ENCODE data around the gene TCF3.

The TCF3 gene

GRCh38 chr19:1609680-1610474, 42.5 kb downstream of the TCF3 start:
- TF ChIP-seq ZNF274 (IDR thresholded peaks at IDR 0.05; ENCODE audit: low read depth, low read length) = no peak
- no peak overlapping the region for H3K4me3 ChIP-seq (ENCODE audit: low read length)

GRCh38 chr19:1609103-1609396, 43.4 kb downstream of the TCF3 start:
- TF ChIP-seq ZNF274 (IDR thresholded peaks at IDR 0.05; ENCODE audit: low read depth, low read length) = no peak
- H3K4me3 ChIP-seq (ENCODE audit: low read length) = no peak overlapping the region

- no peak for TF ChIP-seq ZNF274 (IDR thresholded peaks at IDR 0.05; ENCODE audit: low read depth, low read length)
- no peak overlapping the region for H3K4me3 ChIP-seq (ENCODE audit: low read length)
These were observed 43.9 kb downstream of the TCF3 start for GRCh38 chr19:1608359-1609102.

DNA sequence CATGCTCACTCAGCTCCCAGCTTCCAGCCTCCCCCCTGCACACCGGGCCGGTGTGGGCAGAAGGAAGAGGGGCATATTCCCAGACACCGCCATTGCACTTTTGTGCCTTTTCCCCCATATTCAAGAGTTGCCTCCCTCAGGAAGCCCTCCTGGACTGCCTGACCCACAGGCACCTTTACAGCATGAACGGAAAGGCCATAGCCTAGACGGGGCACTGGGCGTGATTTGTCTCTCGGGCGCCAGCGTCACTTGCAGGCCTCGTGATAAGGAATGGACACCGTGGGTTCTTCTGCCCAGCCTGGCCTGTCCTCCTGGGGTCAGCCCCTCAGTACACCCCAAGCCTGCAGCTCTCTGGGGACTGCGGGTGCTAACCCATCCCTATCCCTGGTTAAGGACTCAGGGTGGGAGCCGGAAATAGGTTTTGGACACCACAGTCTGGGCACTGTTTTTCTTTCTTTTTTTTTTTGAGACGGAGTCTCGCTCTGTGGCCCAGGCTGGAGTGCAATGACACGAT, 46.2 kb downstream of the TCF3 start:
- no peak for TF ChIP-seq ZNF274 (IDR thresholded peaks at IDR 0.05; ENCODE audit: low read depth, low read length)
- H3K4me3 ChIP-seq (ENCODE audit: low read length) = peak overlapping the region; percentile 56; the same call in 1 of the 2 replicates

DNA sequence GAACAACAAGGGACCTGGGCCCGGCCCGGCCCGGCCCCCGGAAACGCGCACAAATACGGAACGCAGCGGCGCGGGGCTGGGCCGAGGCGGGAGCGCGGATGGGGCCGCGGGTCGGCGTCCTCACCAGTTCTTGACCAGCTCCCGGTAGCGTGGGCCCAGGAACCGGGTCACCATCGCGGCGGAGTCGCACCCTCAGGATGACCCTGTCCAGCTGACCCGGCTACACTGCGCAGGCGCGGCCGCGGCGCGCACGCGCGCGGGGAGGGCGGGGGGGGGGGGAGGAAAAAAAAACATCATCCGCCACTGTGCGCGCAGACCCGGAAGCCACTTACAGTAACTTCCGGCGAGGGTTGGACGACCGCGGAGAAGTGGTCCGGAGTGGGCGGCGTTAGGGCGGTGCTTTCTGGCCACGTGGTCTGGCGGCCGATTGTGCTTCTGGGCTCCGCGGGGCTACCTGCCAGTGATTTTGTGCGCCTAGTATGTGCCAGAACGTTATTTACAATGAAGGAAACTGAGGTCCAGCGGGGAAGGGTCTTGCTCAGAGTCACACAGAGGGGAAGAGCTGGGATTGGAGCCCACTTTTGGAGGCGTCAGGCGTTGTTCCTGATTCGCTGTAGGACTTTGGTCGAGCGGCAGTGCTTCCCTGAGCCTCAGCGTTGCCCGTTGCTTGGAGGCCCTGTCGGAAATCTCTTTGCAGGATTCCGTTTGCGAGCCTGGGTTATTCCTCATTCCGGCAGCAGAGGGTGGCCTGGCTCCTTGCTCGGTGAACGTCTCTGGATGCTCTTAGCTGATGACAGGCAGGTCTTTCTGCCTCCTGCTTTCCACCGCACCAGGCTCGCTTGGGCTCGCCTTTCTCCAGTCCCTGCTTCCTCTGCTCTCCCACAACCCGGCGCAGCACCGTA, 46.9 kb downstream of the TCF3 start, which contains the start of gene UQCR11:
TSS of gene UQCR11 (minus strand) at position 227 of the 902 bp plus-strand sequence. CDS start at position 174, 53 bp downstream.
- no peak for TF ChIP-seq ZNF274 (IDR thresholded peaks at IDR 0.05; ENCODE audit: low read depth, low read length)
- peak within 1 kb of the TSS; percentile 98 for H3K4me3 ChIP-seq (ENCODE audit: low read length)

GRCh38 chr19:1602091-1602707, 50.2 kb downstream of the TCF3 start:
- TF ChIP-seq ZNF274 (IDR thresholded peaks at IDR 0.05; ENCODE audit: low read depth, low read length) = no peak

GRCh38 chr19:1601613-1602064, 50.8 kb downstream of the TCF3 start:
- TF ChIP-seq ZNF274 (IDR thresholded peaks at IDR 0.05; ENCODE audit: low read depth, low read length) = no peak
- no peak overlapping the region for H3K4me3 ChIP-seq (ENCODE audit: low read length)

More at GRCh38 chr19:1602091-1602707, 50.2 kb downstream of the TCF3 start:
- no peak overlapping the region for H3K4me3 ChIP-seq (ENCODE audit: low read length)

DNA sequence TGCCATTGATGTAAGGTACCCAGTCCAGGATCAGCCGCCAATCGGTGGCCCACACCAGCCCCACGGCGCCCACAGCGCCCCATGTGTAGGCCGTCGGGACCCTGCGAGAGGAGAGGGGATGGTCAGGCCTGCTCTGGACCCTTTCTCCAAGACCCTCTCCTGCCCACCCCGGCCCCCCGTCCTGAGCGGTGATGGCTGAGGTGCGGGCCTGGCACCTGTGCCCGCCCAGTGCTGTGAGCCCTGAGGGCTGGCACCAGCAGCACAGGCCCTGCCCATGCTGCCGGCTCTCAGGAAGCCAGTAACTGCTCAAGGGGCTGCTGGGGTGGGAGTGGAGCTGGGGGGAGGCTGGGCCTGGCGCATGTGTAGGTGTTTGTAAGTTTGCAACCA, 53.0 kb downstream of the TCF3 start:
- no peak overlapping the region for H3K4me3 ChIP-seq (ENCODE audit: low read length)
- TF ChIP-seq ZNF274 (IDR thresholded peaks at IDR 0.05; ENCODE audit: low read depth, low read length) = no peak

GRCh38 chr19:1598777-1599459, 53.5 kb downstream of the TCF3 start:
- no peak overlapping the region for H3K4me3 ChIP-seq (ENCODE audit: low read length)
- no peak for TF ChIP-seq ZNF274 (IDR thresholded peaks at IDR 0.05; ENCODE audit: low read depth, low read length)

DNA sequence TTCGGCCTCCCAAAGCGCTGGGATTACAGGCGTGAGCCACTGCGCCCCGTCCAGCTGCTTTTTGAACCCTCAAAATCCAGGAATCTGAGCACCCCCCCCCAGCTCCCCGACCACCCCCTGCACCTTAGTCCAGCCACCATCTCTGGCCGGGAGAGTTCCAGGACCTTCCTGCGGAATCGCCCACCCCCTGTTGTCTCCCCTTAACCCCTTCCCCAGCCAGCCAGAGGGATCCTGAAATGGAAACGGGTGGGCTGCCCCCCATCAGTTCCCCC, 59.0 kb downstream of the TCF3 start:
- peak overlapping the region; percentile 62; the same call in 1 of the 2 replicates for H3K4me3 ChIP-seq (ENCODE audit: low read length)
- TF ChIP-seq ZNF274 (IDR thresholded peaks at IDR 0.05; ENCODE audit: low read depth, low read length) = no peak

DNA sequence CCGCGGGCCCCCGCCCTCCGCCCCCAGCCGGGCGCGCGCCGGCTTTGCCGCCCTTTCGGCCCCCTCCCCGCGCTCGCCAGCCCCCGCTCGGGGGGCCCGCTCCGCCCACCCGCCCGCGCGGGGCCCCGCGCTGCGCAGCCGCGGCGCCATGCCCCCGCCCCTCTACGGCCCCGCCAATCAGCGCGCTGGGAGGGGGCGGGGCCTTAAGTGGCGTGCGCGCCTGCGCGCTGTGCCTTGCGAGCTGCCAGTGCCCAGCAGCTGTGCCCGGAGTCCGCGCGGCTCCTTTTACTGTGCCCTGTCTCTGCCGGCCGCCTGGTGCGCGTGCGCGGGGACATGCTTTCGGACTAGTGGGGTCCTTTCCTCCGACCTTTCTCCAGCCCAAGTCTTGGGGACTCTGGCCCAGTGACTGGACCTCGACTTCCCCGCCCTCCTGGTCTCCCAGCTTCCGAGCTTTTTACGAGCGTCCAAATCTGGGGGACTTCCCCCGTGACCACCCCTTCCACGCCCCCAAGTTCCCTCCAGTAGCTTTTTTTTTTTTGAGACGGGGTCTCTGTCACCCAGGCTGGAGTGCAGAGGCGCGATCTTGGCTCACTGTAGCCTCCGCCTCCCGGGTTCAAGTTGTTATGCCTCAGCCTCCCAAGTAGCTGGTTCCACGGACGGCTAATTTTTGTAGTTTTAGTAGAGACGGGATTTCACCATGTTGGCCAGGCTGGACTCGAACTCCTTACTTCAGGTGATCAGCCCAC, 59.5 kb downstream of the TCF3 start, which contains the start of gene MBD3:
TSS of gene MBD3 (minus strand) at position 111 of the 746 bp plus-strand sequence. CDS start 234 bp downstream, outside the sequence.
- no peak for TF ChIP-seq ZNF274 (IDR thresholded peaks at IDR 0.05; ENCODE audit: low read depth, low read length)
- peak within 1 kb of the TSS; percentile 86 for H3K4me3 ChIP-seq (ENCODE audit: low read length)

GRCh38 chr19:1592024-1592754, 60.2 kb downstream of the TCF3 start:
- peak overlapping the region; percentile 86 for H3K4me3 ChIP-seq (ENCODE audit: low read length)
- TF ChIP-seq ZNF274 (IDR thresholded peaks at IDR 0.05; ENCODE audit: low read depth, low read length) = no peak
